B cell (primary cell): ENCODE results near the gene UPK3A. TPM values are rescaled to one million over a fixed set of nuclear protein-coding genes. Genes with fewer than 3 reads are reported as not detected.

Experiments used
- ATAC-seq: fragments of 200-7000 bp; cut with Tn5 transposase; one replicate; pipeline ENCODE4 v1.10.0; 2021; ENCODE audit warnings: low read depth, mild to moderate bottlenecking, moderate number of reproducible peaks, moderate library complexity
- CTCF ChIA-PET: fragments of 350-600 bp; sonication (Branson Sonifier 250); formaldehyde crosslinking; loops from one replicate; lab custom pipeline; 2021; ENCODE audit warnings: antibody characterized with exemption, inconsistent platforms; lab: Charles Lee
- POLR2A ChIA-PET: fragments of 350-600 bp; sonication (Branson Sonifier 250); formaldehyde crosslinking; loops from one replicate; lab custom pipeline; 2021; ENCODE audit warnings: antibody characterized with exemption; lab: Charles Lee
- DNase-seq: peaks from one replicate; pipeline ENCODE4 v3.0.0; 2013
- H2AFZ ChIP-seq: 2 replicates; pipeline ENCODE4 v1.6.1; 2012; ENCODE audit warnings: mild to moderate bottlenecking, low read depth, low read length; ENCODE audit not compliant: insufficient read depth, poor library complexity, severe bottlenecking
- H3K27ac ChIP-seq, 2 donors: 1 replicate in 1 of 2; 2 replicates in 1 of 2; pipeline ENCODE4 v1.5.1; 2012 to 2013; ENCODE audit warnings: low read length in 2 of 2, mild to moderate bottlenecking in 2 of 2, moderate library complexity in 1 of 2
- H3K27me3 ChIP-seq, 4 experiments: fragments of 200-600 bp in 1 of 4; sonication (generic) in 1 of 4; replicated peaks in 1 of 4; 1 replicate in 2 of 4; 2 replicates in 2 of 4; pipeline versions ENCODE4 v1.6.1 to v1.7.0; 2013 to 2016; ENCODE audit warnings: low read length in 3 of 4, mild to moderate bottlenecking in 2 of 4, mixed read lengths in 1 of 4, moderate library complexity in 1 of 4; ENCODE audit not compliant: insufficient read depth in 4 of 4, control insufficient read depth in 3 of 4; ENCODE audit errors: control extremely low read depth in 1 of 4
- H3K36me3 ChIP-seq, 2 experiments: replicated peaks in 1 of 2; 1 replicate in 1 of 2; 2 replicates in 1 of 2; pipeline versions ENCODE4 v1.6.1 to v1.7.1; 2013; ENCODE audit warnings: low read length in 1 of 2; ENCODE audit not compliant: insufficient read depth in 2 of 2, control insufficient read depth in 1 of 2; ENCODE audit errors: control extremely low read depth in 1 of 2, extremely low read depth in 1 of 2
- H3K4me1 ChIP-seq, 2 donors: fragments of 200-600 bp in 1 of 2; sonication (generic) in 1 of 2; 1 replicate in 1 of 2; 2 replicates in 1 of 2; pipeline versions ENCODE4 v1.5.1 to v1.6.1; 2013 to 2017; ENCODE audit warnings: low read length in 2 of 2; ENCODE audit not compliant: control insufficient read depth in 2 of 2, insufficient read depth in 2 of 2
- H3K4me2 ChIP-seq: replicated peaks from 2 replicates; pipeline ENCODE3; 2012; ENCODE audit warnings: mild to moderate bottlenecking, low read depth, low read length; ENCODE audit not compliant: poor library complexity, severe bottlenecking
- H3K4me3 ChIP-seq, 5 experiments: fragments of 200-600 bp in 1 of 5; sonication (generic) in 1 of 5; 1 replicate in 3 of 5; 2 replicates in 2 of 5; pipeline versions ENCODE4 v1.5.1 to v1.7.0; 2011 to 2016; ENCODE audit warnings: low read length in 4 of 5, mild to moderate bottlenecking in 4 of 5, low read depth in 2 of 5, control low read depth in 1 of 5, moderate library complexity in 1 of 5; ENCODE audit not compliant: insufficient read depth in 1 of 5; ENCODE audit errors: control extremely low read depth in 1 of 5, extremely low read depth in 1 of 5
- H3K79me2 ChIP-seq: fragments of 200-600 bp; sonication (generic); one replicate; pipeline ENCODE4 v1.6.0; 2016; ENCODE audit warnings: low read length; ENCODE audit not compliant: control insufficient read depth, insufficient read depth
- H3K9ac ChIP-seq: fragments of 200-600 bp; sonication (generic); 2 replicates; pipeline ENCODE4 v1.6.1; 2017; ENCODE audit warnings: mild to moderate bottlenecking, low read length, moderate library complexity
- H3K9me3 ChIP-seq, 3 donors: one replicate each; pipeline versions ENCODE4 v1.6.1 to v1.7.1; 2013; ENCODE audit warnings: low read length in 2 of 3; ENCODE audit not compliant: control insufficient read depth in 2 of 3, insufficient read depth in 1 of 3; ENCODE audit errors: control extremely low read depth in 1 of 3
- H4K20me1 ChIP-seq: 2 replicates; pipeline ENCODE4 v1.6.0; 2012; ENCODE audit warnings: mild to moderate bottlenecking, low read length; ENCODE audit not compliant: insufficient read depth, control insufficient read depth, poor library complexity, severe bottlenecking
- H3K27ac Mint-ChIP-seq: one replicate; pipeline ENCODE4 v1.8.0; 2021; ENCODE audit warnings: mixed read lengths
- H3K27me3 Mint-ChIP-seq: one replicate; pipeline ENCODE4 v1.8.0; 2021; ENCODE audit warnings: mixed read lengths
- H3K4me1 Mint-ChIP-seq: one replicate; pipeline ENCODE4 v1.8.0; 2021; ENCODE audit warnings: mixed read lengths
- H3K4me3 Mint-ChIP-seq: one replicate; pipeline ENCODE4 v1.8.0; 2021; ENCODE audit warnings: mixed read lengths
- H3K9me3 Mint-ChIP-seq: one replicate; pipeline ENCODE4 v1.8.0; 2022; ENCODE audit warnings: mixed read lengths; ENCODE audit not compliant: insufficient read depth
- EZH2 ChIP-seq: IDR thresholded peaks from 2 replicates; pipeline ENCODE4 v1.6.1; 2012; ENCODE audit warnings: borderline replicate concordance, low read depth, mild to moderate bottlenecking, moderate library complexity, low read length; ENCODE audit not compliant: insufficient read depth, poor library complexity, severe bottlenecking
- WGBS: methylation state at CpG from one replicate; pipeline ENCODE4 v1.1.5; 2013; ENCODE audit warnings: missing lambda C conversion rate; ENCODE audit not compliant: insufficient coverage; 5-methylcytosine and 5-hydroxymethylcytosine counted together
- intact Hi-C: fragments of 100-400 bp; cut with micrococcal nuclease; formaldehyde crosslinking; loops from one replicate; pipeline ENCODE4 v1.10.0; 2022
- polyA minus RNA-seq: library from RNA; depleted of rRNA, polyadenylated mRNA; stranded (reverse); fragments of >200 nt; gene quantifications from 2 replicates; pipeline ENCODE4 v1.2.3, GENCODE V29; 2012
- polyA plus RNA-seq: library from polyadenylated mRNA; depleted of rRNA; stranded (reverse); fragments of >200 nt; gene quantifications from 2 replicates; pipeline ENCODE4 v1.2.3, GENCODE V29; 2012
- total RNA-seq, 2 donors: library from RNA; stranded (reverse); fragments of 120-200 nt in 1 of 2; gene quantifications; 1 replicate in 1 of 2; 2 replicates in 1 of 2; pipeline versions ENCODE4 v1.2.3 to v1.2.4, GENCODE V29; 2013 to 2022
- TF ChIP-seq, protein P1 (sequence below): fragments of 200-600 bp; IDR thresholded peaks from one replicate; pipeline ENCODE4 v1.8.0; 2022; ENCODE audit warnings: antibody characterized with exemption, mild to moderate bottlenecking

The UPK3A gene
- total RNA-seq (not detected in 2 replicates), polyA plus RNA-seq (0.13 TPM in 1 of 2 replicates, not detected in the other), polyA minus RNA-seq (0.57 TPM in 1 of 2 replicates, not detected in the other)
- total RNA-seq (2013), result 0.26 TPM

DNA sequence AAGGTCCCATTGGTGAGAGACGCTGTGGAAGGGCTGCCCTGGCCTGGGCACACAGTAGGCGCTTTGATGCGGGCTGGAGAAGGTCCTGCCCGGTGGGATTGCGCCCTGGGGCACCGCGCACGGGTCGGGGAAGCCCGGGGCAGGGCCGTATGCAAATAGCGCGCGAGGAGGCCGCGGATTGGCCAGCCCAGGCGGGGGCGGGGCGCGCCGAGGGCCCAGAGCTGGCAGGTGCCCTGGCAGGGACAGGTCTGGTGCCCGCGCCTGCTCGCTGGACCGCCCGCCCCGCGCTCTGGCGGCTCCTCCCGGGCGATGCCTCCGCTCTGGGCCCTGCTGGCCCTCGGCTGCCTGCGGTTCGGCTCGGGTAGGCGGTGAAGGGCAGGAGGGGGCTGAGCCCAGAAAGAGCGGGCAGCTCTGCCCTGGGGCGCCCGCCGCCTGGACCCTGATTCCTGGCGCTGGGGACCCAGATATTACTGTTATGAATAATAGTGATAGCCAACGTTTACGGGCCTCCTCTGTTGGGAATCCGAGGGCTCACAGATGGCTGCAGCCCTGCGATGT is at the start of gene UPK3A:
UPK3A (plus strand) TSS at position 245 of the 558 bp plus-strand sequence; CDS start at position 310, 65 bp downstream.
- peak within 1 kb of the TSS; percentile 75 for H3K4me2 ChIP-seq
- no peaks in the 10 kb centered on the region for H3K27me3 ChIP-seq
- Mint-ChIP-seq H3K27ac (peak within 1 kb of the TSS; percentile 53), H3K4me3 (peak within 1 kb of the TSS; percentile 59), H3K4me1 (peaks cover 41% of the 10 kb centered on the region), H3K9me3 (no peaks in the 10 kb centered on the region), H3K27me3 (no peaks in the 10 kb centered on the region)
- peak; percentile 85 for DNase-seq
- H3K79me2 ChIP-seq, result no peaks in the 10 kb centered on the region
- peaks cover 40 to 56% of the 10 kb centered on the region in 2 donors for H3K4me1 ChIP-seq
- H3K27ac ChIP-seq, result no peak within 1 kb of the TSS
- peak; percentile 90 for ATAC-seq
- H3K36me3 ChIP-seq, result no peaks in the 10 kb centered on the region
- ChIA-PET CTCF (interaction anchor here (1.4 kb wide), 1 partner anchor 14 kb away, joined by 3 read pairs; no protein-coding TSS in a partner anchor), POLR2A (interaction anchor here (1.4 to 1.5 kb wide), 2 partner anchors 11 to 15 kb away, joined by 3 to 5 read pairs; no protein-coding TSS in a partner anchor)
- peak within 1 kb of the TSS; percentile 53 for H3K9ac ChIP-seq
- H3K9me3 ChIP-seq, result peaks cover 0 to 9% (median 0%) of the 10 kb centered on the region in 3 donors
- WGBS, result 11% methylated on average over 46 of the region's 46 CpGs
- H3K4me3 ChIP-seq, result peak within 1 kb of the TSS; percentile 15 to 45 (median 31)
- TF ChIP-seq, protein P1, sequence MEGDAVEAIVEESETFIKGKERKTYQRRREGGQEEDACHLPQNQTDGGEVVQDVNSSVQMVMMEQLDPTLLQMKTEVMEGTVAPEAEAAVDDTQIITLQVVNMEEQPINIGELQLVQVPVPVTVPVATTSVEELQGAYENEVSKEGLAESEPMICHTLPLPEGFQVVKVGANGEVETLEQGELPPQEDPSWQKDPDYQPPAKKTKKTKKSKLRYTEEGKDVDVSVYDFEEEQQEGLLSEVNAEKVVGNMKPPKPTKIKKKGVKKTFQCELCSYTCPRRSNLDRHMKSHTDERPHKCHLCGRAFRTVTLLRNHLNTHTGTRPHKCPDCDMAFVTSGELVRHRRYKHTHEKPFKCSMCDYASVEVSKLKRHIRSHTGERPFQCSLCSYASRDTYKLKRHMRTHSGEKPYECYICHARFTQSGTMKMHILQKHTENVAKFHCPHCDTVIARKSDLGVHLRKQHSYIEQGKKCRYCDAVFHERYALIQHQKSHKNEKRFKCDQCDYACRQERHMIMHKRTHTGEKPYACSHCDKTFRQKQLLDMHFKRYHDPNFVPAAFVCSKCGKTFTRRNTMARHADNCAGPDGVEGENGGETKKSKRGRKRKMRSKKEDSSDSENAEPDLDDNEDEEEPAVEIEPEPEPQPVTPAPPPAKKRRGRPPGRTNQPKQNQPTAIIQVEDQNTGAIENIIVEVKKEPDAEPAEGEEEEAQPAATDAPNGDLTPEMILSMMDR, result no peak
- TF ChIP-seq EZH2, result no peak
- no peaks in the 10 kb centered on the region for H4K20me1 ChIP-seq
- intact Hi-C loops, result loop anchor here (1.0 to 2.0 kb wide), 3 partner anchors 15 to 34 kb away; partner anchors contain the start of gene FAM118A
- peak within 1 kb of the TSS; percentile 62 for H2AFZ ChIP-seq
